HG02571 (cell line): ENCODE results near the gene PRKAG2.
A peak's percentile ranks its signal among the peaks of the same experiment; 100 is the strongest.

Source experiments
- ATAC-seq: cut with Tn5 transposase; IDR thresholded peaks from one replicate; pipeline ENCODE4 v1.9.1; 2021; ENCODE audit warnings: mild to moderate bottlenecking, moderate library complexity; ENCODE audit not compliant: unreplicated experiment

Gene PRKAG2

DNA sequence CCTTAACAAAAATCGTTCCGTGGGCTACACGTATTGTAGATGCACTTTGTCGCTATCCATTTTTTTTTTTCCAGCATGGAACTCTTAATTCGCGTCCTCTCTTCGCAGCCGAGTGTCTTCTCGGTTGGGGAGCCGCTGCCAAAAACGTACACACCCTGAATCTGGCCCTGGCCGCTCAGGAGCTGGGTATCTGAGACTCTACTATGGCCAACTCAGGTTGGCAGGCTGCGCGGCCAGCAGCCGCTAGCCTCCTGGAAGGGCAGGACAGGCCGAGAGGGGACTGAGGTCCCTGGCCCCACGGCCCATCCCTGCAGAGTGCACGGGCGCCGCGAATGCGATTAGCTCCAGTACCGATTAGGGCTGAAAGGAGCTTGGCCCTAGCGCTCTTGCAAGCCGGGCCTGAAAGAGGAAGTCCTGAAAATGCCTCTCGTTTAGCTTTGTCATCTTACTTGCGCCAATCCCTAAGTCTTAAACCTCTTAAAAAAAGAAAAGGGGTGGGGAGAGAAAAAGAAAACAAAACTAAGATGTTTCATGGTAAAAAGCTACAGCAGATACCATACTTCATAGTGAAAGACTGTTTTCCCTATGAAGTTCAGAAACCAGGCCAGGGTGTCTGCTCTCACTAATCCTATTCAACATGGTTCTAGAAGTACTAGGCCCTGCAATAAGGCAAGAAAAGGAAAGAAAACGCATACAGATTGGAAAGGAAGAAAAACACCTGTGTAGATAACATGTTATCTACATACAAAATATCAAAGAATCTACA, 244.0 kb downstream of the PRKAG2 start:
- peak; percentile 47 for ATAC-seq

DNA sequence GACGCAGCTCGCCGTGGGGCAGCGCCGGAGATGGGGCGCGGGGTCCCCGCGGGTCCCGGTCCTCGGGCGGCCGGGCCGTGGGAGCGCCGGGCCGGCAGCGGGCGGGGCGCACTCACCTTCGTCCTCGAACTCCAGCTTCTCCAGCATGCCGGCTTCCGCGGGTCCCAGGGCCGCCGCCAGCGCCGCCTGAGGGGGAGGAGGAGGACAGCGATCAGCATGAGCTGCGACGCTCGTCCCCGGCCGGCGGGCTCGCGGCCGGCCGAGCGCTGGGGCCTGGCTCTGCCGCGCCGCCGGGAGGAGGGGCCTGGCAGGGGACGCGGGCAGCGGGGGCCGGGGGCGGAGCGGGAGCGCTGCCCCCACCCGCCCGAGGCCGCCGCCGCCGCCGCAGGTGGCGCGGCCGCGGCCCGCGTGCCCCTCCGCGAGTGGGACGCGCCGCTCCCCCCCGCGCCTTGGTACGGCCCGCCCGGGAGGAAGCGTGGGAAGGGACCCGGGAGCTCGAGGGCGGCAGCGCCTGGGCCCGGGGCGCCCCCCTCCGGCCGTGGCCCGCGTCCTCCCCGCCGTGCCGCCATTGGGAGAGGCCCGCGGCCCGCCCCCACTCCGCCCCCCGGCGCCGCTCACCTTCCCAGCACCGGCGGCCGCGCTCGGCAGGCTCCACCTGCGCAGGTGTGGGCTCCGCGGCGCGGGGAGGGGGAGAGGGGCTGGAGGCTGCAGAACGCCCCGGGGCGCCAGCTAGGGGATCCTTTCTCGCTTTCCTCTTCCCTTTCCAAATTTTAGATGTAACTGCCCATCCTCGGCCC, 244.8 kb downstream of the PRKAG2 start:
- peak; percentile 70 for ATAC-seq

DNA sequence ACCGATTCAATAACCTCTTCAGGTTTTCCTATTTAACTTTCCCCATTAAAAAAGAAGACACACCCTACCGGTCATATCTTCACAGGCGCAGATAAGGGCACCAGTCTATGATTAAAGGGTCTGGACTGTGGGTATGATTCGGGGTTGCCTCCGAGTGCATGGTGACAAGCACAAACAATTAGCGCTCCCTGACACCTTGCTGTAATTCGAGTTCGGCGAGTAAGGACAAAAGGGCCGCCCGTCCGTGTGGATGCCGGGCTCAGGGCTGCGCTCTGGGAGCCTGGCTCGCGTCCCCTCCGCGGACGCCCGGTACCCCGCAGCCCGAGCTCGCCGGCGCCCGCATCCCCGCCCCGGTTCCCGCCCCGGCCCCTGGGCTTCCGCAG, 245.4 kb downstream of the PRKAG2 start:
- peak; percentile 18 for ATAC-seq

DNA sequence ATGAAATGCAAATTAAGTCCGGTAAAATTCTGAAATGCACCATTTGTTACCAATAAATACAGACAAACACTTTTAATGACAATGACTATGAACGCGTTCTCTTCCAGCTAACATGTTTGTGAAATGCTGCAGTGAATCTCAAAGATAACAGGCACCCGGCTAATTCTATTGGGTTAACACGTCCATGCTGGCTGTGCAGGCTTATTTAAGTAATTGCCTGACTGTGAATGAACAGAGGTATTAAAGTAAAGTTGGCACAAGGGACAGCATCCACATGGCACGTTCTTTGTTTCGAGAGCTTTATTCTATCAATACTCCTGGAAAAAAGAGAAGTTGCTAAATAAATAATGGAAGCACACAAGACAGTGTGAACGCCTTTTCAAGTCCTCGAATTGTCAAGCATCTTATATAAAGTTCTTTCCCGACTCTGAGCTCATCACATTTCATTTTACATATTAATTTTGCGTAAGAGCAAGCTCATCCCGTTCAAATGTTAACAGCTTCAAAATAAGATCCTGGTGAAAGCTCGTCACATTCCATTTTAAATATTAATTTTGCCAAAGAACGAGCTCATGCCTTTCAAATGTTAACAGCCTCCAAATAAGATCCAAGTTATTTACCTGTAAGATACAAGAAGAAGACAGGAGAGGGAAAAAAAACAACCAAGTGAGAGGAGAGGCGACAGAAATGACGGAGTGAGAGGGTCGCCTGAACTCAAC, 245.9 kb downstream of the PRKAG2 start:
- ATAC-seq: no peak

DNA sequence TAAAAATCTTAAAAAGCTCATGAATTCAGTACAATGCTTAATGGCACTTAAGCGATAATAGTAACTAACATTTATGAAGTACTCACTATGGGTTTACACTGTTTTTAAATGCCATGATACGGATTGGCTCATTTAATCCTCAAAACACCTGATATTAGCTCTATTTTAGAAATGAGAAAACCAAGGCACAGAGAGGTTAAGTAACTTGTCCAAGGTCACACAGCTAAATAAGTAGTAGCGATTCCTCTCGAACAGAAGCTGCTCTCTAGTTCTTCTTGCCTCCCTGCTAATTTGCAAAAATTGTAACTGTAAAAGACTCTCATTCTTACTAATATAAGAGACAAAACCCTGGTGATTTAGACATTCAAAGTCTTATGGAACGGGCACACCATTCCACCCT, 246.6 kb downstream of the PRKAG2 start:
- no peak for ATAC-seq

DNA sequence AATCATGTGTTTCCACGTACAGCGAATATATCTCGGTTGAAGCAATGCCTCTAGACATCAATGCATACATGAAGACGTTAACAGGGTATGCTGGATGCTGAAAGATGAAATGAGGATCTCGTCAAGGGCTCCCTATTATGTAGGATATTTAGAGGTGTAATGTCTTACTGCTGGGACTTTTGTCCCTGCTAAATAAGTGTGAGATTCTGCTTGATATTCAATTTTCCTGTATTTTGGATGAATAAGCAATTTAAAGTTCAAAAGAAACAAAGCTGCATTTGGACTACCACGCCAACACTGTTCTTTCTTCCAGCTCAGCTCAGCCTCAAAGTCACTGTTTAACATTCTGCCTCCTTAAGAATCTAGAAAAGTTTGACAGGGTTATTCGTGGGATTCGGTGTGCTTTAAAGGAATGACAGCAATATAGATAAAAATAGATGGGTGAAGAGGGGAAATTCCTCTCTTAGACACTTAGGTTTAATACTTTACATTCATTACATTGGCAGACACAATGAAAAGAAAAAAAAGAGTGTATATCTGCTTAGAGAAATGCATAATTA, 247.1 kb downstream of the PRKAG2 start:
- no peak for ATAC-seq

DNA sequence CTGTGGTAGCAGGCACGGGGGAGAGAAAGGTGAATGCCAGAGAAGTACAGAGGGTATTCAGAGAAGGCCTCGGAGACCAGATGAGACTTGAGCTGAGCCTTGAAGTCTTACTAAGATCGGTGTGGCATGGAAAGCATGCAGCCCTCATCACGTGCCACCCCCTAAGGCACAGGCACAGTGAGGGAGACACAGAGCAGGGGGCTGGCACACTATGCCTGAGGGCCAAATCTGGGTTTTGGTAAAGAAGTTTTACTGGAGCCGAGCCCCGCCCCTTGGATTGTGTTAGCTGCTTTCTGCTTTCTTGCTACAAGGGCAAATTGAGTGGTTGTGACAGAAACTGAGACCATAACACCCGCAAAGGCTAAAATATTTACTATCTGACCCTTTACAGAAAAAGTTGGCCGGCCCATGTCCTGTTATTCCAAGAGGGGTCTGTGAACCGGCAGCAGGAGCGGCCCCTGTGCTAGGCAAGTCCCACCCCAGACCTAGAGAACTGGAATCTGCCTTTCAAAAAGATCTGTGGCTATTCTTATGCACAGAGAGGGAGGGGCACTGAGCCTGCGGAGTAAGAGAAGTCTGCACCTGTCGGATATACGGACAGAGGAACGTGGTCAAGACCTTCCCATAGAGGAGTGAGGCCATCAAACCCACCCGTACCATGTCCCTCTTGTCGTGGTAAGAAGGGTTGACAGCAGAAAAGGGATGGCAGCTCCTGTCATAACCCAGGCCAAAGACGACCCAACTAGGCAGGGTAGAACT, 247.9 kb downstream of the PRKAG2 start:
- ATAC-seq: no peak

DNA sequence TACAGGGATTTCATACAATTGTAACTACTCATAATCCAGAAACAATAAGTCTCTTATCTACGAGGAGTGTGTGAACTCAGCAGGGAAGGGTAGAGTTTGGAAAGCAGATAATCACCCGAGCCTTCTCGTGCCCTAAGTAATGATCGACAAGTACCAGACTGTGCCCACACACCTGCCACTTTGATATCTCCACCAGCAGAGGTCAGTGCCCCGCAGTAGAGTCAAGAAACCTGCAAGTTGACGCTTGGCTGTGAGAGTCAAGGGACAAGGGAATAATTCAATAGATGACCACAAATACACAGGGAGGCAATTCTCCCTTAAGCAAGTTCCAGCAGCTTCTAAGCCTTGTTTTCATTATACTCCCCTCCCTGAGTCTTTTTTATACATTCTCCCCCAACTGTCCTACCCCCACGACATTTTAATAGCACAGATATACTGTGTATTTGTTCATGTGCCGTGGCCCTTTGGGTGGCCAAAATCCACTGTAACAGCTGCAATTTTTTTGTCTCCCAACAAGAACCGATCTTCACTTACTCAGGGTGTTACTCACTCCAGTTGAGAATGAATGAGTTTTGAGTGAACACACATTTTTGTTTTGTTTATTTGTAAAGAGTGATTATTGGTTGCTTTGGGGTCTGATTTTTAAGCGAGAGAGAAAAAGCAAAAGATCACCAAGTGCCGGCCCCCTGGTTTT, 250.3 kb downstream of the PRKAG2 start:
- ATAC-seq: no peak

DNA sequence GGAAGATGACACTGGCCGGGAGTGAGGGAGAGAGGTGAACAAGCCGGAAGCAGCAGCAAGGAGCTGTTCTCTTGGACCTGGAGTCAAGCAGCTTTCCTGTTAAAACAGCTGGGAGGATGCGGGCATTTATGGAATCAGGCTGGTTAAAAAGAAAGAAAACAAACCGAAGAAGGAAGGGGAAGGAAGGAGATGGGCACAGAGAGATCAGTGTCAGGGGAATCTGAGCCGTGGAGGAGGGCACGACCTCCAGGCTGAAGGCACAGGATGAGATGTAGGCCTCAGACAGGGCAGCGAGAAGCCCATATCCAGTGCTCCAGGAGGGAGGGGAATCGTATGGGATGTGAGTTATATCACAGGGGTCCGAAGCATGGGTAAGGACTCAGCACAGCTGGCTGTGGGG, 251.3 kb downstream of the PRKAG2 start:
- no peak for ATAC-seq

DNA sequence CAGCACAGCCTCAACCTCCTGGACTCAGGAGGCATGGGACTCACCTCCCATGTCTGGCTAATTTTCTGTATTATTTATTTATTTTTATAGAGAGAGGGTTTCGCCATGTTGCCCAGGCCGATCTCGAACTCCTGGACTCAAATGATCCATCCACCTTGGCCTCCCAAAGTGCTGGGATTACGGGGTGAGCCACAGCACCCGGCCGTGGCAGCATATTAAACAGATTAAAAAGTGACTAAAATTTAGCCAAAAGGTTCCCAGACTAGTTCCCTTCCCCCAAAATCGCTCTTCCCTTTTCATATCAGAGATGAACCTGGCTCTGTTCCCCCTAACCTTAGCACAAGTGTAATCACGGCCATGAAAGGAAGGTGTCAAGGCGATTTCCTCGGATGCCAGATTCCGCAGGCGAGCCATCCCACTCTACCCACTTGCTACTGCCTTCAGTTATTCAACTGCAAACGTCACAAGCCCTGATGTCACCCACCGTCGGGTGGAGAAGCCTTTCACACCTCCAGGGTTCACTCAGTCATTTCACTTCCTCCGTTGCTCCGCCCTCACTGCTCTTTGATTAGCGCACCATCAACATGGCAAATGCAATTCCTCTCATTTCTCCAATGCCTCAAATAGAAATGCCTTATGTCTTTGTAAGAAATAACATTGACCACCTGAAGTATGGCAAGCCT, 252.5 kb downstream of the PRKAG2 start:
- ATAC-seq: no peak

DNA sequence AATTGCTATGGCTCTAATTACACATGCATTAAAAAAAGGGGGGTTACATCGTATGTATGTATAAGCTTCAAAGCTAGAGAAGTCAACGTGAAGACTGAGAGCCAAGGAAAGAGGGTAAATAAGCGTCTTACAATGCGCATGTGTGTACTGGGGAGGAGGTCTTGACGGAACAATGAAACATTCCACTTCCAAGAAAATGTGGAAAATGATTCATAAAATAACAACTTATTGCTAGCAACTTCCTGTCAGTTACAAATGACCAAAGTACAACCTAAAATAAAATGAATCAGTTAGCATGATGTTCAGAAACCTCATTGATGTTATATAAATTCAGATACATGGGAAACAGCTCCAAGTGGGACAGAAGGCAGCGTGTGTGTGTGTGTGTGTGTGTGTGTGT, 253.1 kb downstream of the PRKAG2 start:
- no peak for ATAC-seq

DNA sequence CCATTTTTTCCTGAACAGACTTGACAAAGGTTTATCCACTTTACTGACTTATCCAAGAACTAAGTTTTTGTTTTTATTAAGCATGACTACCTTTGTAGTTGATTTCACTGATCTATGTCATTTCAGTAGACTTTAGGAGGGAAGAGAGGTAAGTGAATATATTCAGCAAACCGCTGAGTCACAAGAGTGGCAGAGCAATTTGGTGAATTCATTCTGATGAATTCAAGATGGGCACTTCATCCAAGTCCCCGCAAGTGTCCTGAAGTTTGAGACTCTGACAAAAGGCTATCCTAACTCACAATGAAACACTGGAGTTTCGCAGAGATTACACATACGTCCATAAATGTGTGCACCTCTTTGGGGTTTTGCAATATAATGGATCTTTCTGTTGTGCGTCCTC, 255.0 kb downstream of the PRKAG2 start:
- ATAC-seq: no peak

DNA sequence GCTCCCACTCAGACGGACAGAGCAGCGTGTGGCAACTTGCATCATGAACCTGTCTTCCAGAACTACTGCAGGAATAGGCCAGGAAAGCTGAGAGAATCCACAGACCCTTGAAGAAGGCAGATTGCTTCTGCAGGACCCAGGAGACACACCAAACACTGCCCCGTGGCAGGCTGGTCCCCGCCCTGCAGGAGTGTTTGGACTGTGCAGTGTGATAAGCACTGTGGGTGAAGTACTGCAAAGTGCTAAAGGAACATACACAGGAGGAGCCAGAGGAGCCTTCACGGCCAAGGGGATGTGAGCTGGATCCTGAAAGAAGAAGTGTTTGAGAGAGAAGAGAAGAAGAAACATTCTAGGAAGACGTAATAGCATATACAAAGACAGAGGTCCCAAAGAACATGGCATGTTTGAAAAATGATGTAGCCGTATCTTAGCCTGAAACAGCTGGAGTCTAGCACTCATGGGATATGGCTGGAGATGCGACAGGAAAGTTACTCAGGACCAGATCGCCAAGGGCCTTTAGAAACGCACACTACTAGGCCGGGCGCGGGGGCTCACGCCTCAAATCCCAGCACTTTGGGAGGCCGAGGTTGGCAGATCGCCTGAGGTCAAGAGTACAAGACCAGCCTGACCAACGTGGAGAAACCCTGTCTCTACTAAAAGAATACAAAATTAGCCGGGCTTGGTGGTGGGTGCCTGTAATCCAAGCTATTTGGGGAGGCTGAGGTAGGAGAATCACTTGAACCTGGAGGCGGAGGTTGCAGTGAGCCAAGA, 260.3 kb downstream of the PRKAG2 start:
- ATAC-seq: no peak

DNA sequence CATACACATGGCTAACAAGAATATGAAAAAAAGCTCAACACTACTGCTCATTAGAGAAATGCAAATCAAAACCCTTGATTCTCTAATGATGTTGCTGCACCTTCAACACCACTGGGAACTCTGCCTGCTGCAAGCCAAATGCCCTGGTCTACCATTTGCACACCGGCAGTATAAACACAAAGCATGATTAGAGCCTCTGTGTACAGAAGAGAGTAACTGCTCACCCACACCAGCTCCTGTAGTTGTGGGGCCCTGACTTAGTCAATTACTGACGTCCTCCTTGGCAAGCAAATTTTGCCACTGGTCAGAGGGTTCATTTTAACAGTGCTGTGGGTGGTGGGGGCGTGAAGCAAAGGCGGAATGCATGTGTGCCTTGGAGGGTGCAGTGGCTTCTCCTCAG, 261.1 kb downstream of the PRKAG2 start:
- ATAC-seq: no peak

DNA sequence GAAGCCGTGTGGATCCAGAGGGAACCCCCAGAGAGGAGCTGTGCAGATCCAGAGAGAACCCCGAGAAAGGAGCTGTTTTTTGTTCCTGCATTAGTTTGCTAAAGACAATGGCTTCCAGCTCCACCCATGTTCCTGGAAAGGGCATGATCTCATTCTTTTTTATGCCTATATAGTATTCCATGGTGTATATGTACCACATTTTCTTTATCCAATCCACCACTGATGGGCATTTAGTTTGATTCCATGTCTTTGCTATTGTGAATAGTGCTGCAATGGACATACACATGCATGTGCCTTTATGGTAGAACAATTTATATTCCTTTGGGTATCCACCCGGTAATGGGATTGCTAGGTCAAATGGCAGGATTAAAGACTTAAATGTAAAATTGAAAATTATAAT, 261.9 kb downstream of the PRKAG2 start:
- no peak for ATAC-seq

DNA sequence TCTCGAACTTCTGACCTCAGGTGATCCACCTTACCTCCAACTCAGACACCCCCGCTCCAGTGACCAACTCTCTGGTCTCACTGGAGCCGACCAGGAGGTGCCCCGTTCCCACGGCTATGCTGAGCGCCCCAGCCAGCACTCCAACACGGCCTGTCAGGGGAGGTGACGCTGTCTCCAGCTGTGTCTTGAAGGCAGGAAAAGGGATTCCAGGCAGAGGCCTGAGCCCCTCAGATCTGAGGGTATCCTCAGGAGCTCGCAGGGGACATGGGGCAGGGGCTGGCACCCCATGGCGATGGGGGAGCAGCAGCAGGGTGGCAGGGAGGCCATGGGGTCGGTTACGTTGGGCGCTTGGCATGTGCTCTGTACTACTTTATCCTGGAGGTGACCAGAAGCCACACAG, 262.9 kb downstream of the PRKAG2 start:
- ATAC-seq: no peak

DNA sequence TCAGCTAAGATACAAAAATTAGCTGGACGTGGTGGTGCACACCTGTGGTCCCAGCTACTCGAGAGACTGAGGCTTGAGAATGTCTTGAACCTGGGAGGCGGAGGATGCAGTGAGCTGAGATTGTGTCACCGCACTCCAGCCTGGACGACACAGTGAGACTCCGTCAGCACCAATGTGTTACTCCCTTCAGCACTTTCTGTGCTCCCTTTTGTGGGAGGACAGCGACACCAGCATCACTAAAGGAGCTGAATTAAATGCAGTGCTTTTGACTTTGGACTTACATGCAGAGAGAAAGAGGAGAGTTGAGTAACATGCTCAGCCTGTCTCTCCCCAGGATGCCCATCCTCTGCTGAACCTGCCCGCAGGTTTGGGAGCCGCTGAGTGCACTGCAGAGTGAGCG, 265.0 kb downstream of the PRKAG2 start:
- no peak for ATAC-seq

DNA sequence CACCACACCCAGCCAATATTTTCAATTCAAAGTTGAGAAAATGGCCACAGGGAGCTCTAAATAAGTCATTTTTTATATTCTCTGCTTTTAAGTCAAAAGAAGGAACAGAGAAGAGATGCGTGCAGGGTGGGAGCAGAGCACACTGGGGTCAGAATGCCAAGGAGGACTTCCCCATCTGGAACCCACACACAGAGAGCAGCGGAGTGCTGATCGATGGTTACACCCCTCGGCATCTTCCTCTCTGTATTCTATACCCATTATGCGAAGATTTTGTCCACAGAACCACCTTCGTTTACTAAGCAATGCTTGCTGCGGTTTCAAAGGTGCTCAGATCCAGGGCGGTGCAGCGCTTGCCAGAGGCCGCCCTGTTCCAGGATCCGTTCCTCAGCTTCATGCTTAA, 265.9 kb downstream of the PRKAG2 start:
- no peak for ATAC-seq

DNA sequence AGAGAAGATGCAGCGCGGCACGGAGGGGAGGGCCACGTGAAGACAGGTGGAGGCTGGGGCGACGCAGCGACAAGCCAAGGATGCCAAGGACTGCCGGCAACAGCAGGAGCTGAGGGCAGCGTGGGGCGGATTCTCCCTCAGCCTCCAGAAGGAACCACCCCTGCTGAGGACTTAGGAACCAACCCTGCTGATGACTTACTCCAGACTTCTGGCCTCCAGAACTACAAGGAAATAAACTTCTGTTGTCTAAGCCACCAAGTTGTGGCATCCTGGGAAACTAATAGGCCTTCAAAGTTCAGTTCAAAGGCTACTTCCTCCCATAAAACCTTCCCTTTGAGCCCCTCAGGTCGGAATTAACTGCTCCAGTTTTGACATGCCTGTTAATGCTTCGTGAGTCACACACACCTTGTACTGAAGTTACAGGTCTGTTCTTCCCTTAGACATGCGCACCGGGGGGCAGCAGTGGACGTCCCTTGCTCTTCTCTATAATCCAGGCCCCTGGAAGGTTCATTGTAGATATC, 268.8 kb downstream of the PRKAG2 start:
- ATAC-seq: no peak
